ENCODE data around the gene RNF212.

DNA sequence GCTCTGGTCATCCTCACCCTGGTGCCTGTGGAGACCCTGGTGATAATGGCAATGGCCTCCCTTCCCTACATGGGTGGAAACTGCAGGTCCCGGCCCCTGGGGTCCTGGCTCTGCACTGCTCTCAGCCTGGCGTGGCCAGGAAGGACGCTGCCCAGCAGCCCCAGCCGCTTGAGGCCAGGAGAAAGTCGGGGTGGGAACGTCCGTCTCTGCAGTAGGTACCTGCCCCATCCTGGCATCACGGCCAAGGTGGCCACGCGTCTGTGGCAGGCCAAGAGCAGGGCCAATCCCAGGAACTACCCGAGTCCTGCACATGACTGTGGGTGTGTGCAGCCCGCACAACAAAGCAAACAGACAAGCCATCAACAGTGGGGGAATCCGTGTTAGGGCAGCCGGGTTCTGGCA lies 68.2 kb downstream of the RNF212 start:
- TF ChIP-seq RAD21 (conservative IDR thresholded peaks at IDR 0.05 in 1 of 2, IDR thresholded peaks at IDR 0.05 in 1 of 2) (no peak), POLR2A (IDR thresholded peaks at IDR 0.05; ENCODE audit: low read length) (no peak), CBX8 (IDR thresholded peaks at IDR 0.05) (no peak), RFX5 (IDR thresholded peaks at IDR 0.05) (no peak), GATA3 (IDR thresholded peaks at IDR 0.05; ENCODE audit: borderline replicate concordance) (no peak), FOSL2 (IDR thresholded peaks at IDR 0.05) (no peak), FOSL2 (CRISPR knock-in tag; IDR thresholded peaks at IDR 0.05) (no peak)
- TF ChIP-seq, protein P1, sequence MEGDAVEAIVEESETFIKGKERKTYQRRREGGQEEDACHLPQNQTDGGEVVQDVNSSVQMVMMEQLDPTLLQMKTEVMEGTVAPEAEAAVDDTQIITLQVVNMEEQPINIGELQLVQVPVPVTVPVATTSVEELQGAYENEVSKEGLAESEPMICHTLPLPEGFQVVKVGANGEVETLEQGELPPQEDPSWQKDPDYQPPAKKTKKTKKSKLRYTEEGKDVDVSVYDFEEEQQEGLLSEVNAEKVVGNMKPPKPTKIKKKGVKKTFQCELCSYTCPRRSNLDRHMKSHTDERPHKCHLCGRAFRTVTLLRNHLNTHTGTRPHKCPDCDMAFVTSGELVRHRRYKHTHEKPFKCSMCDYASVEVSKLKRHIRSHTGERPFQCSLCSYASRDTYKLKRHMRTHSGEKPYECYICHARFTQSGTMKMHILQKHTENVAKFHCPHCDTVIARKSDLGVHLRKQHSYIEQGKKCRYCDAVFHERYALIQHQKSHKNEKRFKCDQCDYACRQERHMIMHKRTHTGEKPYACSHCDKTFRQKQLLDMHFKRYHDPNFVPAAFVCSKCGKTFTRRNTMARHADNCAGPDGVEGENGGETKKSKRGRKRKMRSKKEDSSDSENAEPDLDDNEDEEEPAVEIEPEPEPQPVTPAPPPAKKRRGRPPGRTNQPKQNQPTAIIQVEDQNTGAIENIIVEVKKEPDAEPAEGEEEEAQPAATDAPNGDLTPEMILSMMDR (IDR thresholded peaks at IDR 0.05) = no peak
